SK-N-SH (cell line): ENCODE results near the gene ASIC2. TPM values are rescaled to one million over a fixed set of nuclear protein-coding genes. Genes with fewer than 3 reads are reported as not detected.

ENCODE experiments used
- CTCF ChIA-PET: fragments of 300-600, 350-600 bp; formaldehyde crosslinking; extraction: SDS; loops from one replicate; lab custom pipeline; 2021; lab: Yijun Ruan, JAX
- POLR2A ChIA-PET: fragments of 350-600 bp; sonication (Branson Sonifier 250); formaldehyde crosslinking; extraction: SDS; loops from one replicate; lab custom pipeline; 2020; ENCODE audit warnings: antibody characterized with exemption, inconsistent platforms; lab: Yijun Ruan, JAX
- DNase-seq: peaks from one replicate; pipeline ENCODE4 v3.0.0; 2012
- H2AFZ ChIP-seq: fragments of 200-600 bp; sonication (generic); 2 replicates; pipeline ENCODE4 v1.8.1; 2016; ENCODE audit warnings: antibody characterized with exemption, mild to moderate bottlenecking, low read depth
- H3F3A ChIP-seq: fragments of 200-600 bp; sonication (generic); replicated peaks from 2 replicates; pipeline ENCODE3; 2016; ENCODE audit warnings: antibody characterized with exemption, mild to moderate bottlenecking; ENCODE audit not compliant: insufficient read depth
- H3K27ac ChIP-seq, 2 experiments: fragments of 200-500 bp in 1 of 2; fragments of 200-600 bp in 1 of 2; sonication (Bioruptor generic) in 1 of 2; sonication (generic), shearing (Covaris generic) in 1 of 2; 2 replicates each; pipeline versions ENCODE4 v1.5.1 to v1.6.1; 2014 to 2016; ENCODE audit warnings: low read depth in 2 of 2, inconsistent platforms in 1 of 2, low read length in 1 of 2, mild to moderate bottlenecking in 1 of 2, mixed read lengths in 1 of 2
- H3K27me3 ChIP-seq: fragments of 200-600 bp; sonication (generic), shearing (Covaris generic); 2 replicates; pipeline ENCODE4 v1.6.1; 2016; ENCODE audit warnings: mixed run types; ENCODE audit not compliant: insufficient read depth
- H3K36me3 ChIP-seq, 2 experiments: fragments of 200-500 bp in 1 of 2; fragments of 200-600 bp in 1 of 2; sonication (Bioruptor generic) in 1 of 2; sonication (generic) in 1 of 2; replicated peaks in 1 of 2; 2 replicates each; pipeline versions ENCODE3 to v1.5.1; 2014 to 2016; ENCODE audit warnings: low read length in 1 of 2, mild to moderate bottlenecking in 1 of 2; ENCODE audit not compliant: insufficient read depth in 2 of 2, control insufficient read depth in 1 of 2
- H3K4me1 ChIP-seq, 2 experiments: fragments of 200-500 bp in 1 of 2; fragments of 200-600 bp in 1 of 2; sonication (Bioruptor generic) in 1 of 2; sonication (generic), shearing (Covaris generic) in 1 of 2; 2 replicates each; pipeline versions ENCODE4 v1.5.1 to v1.6.1; 2014 to 2016; ENCODE audit warnings: low read depth in 1 of 2, low read length in 1 of 2, mixed run types in 1 of 2; ENCODE audit not compliant: insufficient read depth in 2 of 2, control insufficient read depth in 1 of 2
- H3K4me2 ChIP-seq: fragments of 200-600 bp; sonication (generic), shearing (Covaris generic); 2 replicates; pipeline ENCODE4 v1.6.1; 2017; ENCODE audit warnings: mixed run types
- H3K4me3 ChIP-seq, 2 experiments: fragments of 200-500 bp in 1 of 2; fragments of 200-600 bp in 1 of 2; sonication (Bioruptor generic) in 1 of 2; sonication (generic), shearing (Covaris generic) in 1 of 2; 2 replicates each; pipeline versions ENCODE4 v1.5.1 to v1.8.1; 2014 to 2016; ENCODE audit warnings: low read depth in 2 of 2, inconsistent platforms in 1 of 2, low read length in 1 of 2, mild to moderate bottlenecking in 1 of 2, mixed read lengths in 1 of 2, moderate library complexity in 1 of 2
- H3K79me2 ChIP-seq: fragments of 200-600 bp; sonication (generic); 2 replicates; pipeline ENCODE4 v1.8.1; 2017; ENCODE audit warnings: mild to moderate bottlenecking; ENCODE audit not compliant: insufficient read depth
- H3K9ac ChIP-seq: fragments of 200-600 bp; sonication (generic); 2 replicates; pipeline ENCODE4 v1.6.1; 2017; ENCODE audit warnings: mixed run types
- H3K9me2 ChIP-seq: fragments of 200-600 bp; sonication (generic); 2 replicates; pipeline ENCODE4 v1.6.1; 2017; ENCODE audit warnings: mixed run types
- H3K9me3 ChIP-seq: fragments of 200-600 bp; sonication (generic); 2 replicates; pipeline ENCODE4 v1.6.1; 2017; ENCODE audit warnings: mixed run types, mild to moderate bottlenecking, moderate library complexity
- H4K20me1 ChIP-seq: fragments of 200-600 bp; sonication (generic); 2 replicates; pipeline ENCODE4 v1.6.1; 2017; ENCODE audit warnings: mild to moderate bottlenecking, mixed run types; ENCODE audit not compliant: insufficient read depth
- FOXM1 ChIP-seq: IDR thresholded peaks from 2 replicates; pipeline ENCODE4 v1.4.0; 2012; ENCODE audit warnings: low read depth, mild to moderate bottlenecking
- GABPA ChIP-seq: IDR thresholded peaks from 2 replicates; pipeline ENCODE4 v1.4.0; 2012; ENCODE audit warnings: low read depth, mild to moderate bottlenecking
- JUND ChIP-seq: IDR thresholded peaks from 2 replicates; pipeline ENCODE4 v1.4.0; 2012
- NFIC ChIP-seq: IDR thresholded peaks from 2 replicates; pipeline ENCODE4 v1.4.0; 2012; ENCODE audit warnings: borderline replicate concordance
- POLR2AphosphoS5 ChIP-seq: IDR thresholded peaks from 2 replicates; pipeline ENCODE4 v1.6.1; 2012; ENCODE audit warnings: low read depth, low read length
- RFX5 ChIP-seq: IDR thresholded peaks from 2 replicates; pipeline ENCODE4 v1.6.1; 2012; ENCODE audit warnings: mild to moderate bottlenecking, improper control_type of control experiment, low read length
- SIN3A ChIP-seq: IDR thresholded peaks from 2 replicates; pipeline ENCODE4 v1.6.1; 2012; ENCODE audit warnings: low read depth, mild to moderate bottlenecking, low read length, moderate library complexity, borderline replicate concordance
- TAF1 ChIP-seq: IDR thresholded peaks from 2 replicates; pipeline ENCODE4 v1.6.1; 2012; ENCODE audit warnings: low read depth, mild to moderate bottlenecking, low read length, moderate library complexity, borderline replicate concordance
- TCF12 ChIP-seq: IDR thresholded peaks from 2 replicates; pipeline ENCODE4 v1.4.0; 2012
- YY1 ChIP-seq: IDR thresholded peaks from 2 replicates; pipeline ENCODE4 v1.4.0; 2012; ENCODE audit warnings: low read depth, mild to moderate bottlenecking
- WGBS: methylation state at CpG from one replicate; pipeline ENCODE4 v1.1.6; 2017; ENCODE audit warnings: low lambda C conversion rate; 5-methylcytosine and 5-hydroxymethylcytosine counted together
- polyA plus RNA-seq, 3 experiments: library from polyadenylated mRNA; depleted of rRNA; stranded (reverse); fragments of >200 nt; gene quantifications; 2 replicates each; pipeline ENCODE4 v1.2.3, GENCODE V29; 2012
- TF ChIP-seq, protein P1 (sequence below): IDR thresholded peaks from 2 replicates; pipeline ENCODE4 v1.4.0; 2012; ENCODE audit warnings: low read depth, borderline replicate concordance
- TF ChIP-seq, protein P2 (sequence below): IDR thresholded peaks from 2 replicates; pipeline ENCODE4 v1.6.1; 2012; ENCODE audit warnings: mild to moderate bottlenecking, low read depth, low read length, moderate library complexity
- TF ChIP-seq, protein P3 (sequence below): fragments of 150-350 bp; IDR thresholded peaks from 2 replicates; pipeline ENCODE4 v1.6.1; 2016; ENCODE audit warnings: mild to moderate bottlenecking, low read depth, low read length
- TF ChIP-seq, protein P4 (sequence below): IDR thresholded peaks from 2 replicates; pipeline ENCODE4; 2012
- TF ChIP-seq, protein P5 (sequence below): fragments of 150-350 bp; IDR thresholded peaks from 2 replicates; pipeline ENCODE4 v1.6.1; 2017; ENCODE audit warnings: antibody characterized with exemption, low read length, low read depth, borderline replicate concordance

The ASIC2 gene
- polyA plus RNA-seq, 1 of the 3 experiments (the other 2 are of a cell fraction) = 0.08 TPM

DNA sequence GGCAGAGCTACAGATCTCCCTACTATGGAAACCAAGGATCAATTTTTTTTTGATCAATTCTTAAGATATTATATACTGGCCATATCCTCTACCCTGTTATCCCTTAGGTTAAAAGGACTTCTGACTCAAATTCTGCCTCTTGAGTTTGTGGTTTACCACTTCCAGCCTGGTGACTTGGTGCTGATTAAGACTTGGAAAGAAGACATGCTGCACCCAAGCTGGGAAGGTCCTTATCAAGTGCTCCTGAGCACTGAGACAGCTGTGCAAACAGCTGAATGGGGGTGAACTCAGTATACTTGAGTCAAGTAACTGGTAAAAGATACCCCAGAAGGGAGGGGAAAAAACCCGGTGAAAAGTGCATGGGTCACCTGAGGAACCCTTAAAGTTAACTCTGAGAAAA, 321.9 kb downstream of the ASIC2 start:
- Histone ChIP-seq H4K20me1 (no peaks in the 10 kb centered on the region), H3K9ac (no peak overlapping the region), H3K9me3 (no peaks in the 10 kb centered on the region), H3K36me3 (no peaks in the 10 kb centered on the region), H2AFZ (no peak overlapping the region), H3K4me2 (no peak overlapping the region), H3K27ac (no peak overlapping the region), H3K4me1 (no peaks in the 10 kb centered on the region), H3K9me2 (no peaks in the 10 kb centered on the region), H3F3A (no peaks in the 10 kb centered on the region), H3K4me3 (no peak overlapping the region), H3K27me3 (no peaks in the 10 kb centered on the region), H3K79me2 (no peaks in the 10 kb centered on the region)
- TF ChIP-seq, protein P1, sequence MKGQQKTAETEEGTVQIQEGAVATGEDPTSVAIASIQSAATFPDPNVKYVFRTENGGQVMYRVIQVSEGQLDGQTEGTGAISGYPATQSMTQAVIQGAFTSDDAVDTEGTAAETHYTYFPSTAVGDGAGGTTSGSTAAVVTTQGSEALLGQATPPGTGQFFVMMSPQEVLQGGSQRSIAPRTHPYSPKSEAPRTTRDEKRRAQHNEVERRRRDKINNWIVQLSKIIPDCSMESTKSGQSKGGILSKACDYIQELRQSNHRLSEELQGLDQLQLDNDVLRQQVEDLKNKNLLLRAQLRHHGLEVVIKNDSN = no peak
- TF ChIP-seq TAF1 (no peak), FOXM1 (no peak), SIN3A (no peak), GABPA (no peak), JUND (no peak), NFIC (no peak), TCF12 (no peak), RFX5 (no peak), YY1 (no peak), POLR2AphosphoS5 (no peak)
- TF ChIP-seq, protein P2, sequence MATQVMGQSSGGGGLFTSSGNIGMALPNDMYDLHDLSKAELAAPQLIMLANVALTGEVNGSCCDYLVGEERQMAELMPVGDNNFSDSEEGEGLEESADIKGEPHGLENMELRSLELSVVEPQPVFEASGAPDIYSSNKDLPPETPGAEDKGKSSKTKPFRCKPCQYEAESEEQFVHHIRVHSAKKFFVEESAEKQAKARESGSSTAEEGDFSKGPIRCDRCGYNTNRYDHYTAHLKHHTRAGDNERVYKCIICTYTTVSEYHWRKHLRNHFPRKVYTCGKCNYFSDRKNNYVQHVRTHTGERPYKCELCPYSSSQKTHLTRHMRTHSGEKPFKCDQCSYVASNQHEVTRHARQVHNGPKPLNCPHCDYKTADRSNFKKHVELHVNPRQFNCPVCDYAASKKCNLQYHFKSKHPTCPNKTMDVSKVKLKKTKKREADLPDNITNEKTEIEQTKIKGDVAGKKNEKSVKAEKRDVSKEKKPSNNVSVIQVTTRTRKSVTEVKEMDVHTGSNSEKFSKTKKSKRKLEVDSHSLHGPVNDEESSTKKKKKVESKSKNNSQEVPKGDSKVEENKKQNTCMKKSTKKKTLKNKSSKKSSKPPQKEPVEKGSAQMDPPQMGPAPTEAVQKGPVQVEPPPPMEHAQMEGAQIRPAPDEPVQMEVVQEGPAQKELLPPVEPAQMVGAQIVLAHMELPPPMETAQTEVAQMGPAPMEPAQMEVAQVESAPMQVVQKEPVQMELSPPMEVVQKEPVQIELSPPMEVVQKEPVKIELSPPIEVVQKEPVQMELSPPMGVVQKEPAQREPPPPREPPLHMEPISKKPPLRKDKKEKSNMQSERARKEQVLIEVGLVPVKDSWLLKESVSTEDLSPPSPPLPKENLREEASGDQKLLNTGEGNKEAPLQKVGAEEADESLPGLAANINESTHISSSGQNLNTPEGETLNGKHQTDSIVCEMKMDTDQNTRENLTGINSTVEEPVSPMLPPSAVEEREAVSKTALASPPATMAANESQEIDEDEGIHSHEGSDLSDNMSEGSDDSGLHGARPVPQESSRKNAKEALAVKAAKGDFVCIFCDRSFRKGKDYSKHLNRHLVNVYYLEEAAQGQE = no peak
- TF ChIP-seq, protein P3, sequence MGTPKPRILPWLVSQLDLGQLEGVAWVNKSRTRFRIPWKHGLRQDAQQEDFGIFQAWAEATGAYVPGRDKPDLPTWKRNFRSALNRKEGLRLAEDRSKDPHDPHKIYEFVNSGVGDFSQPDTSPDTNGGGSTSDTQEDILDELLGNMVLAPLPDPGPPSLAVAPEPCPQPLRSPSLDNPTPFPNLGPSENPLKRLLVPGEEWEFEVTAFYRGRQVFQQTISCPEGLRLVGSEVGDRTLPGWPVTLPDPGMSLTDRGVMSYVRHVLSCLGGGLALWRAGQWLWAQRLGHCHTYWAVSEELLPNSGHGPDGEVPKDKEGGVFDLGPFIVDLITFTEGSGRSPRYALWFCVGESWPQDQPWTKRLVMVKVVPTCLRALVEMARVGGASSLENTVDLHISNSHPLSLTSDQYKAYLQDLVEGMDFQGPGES = no peak
- TF ChIP-seq, protein P4, sequence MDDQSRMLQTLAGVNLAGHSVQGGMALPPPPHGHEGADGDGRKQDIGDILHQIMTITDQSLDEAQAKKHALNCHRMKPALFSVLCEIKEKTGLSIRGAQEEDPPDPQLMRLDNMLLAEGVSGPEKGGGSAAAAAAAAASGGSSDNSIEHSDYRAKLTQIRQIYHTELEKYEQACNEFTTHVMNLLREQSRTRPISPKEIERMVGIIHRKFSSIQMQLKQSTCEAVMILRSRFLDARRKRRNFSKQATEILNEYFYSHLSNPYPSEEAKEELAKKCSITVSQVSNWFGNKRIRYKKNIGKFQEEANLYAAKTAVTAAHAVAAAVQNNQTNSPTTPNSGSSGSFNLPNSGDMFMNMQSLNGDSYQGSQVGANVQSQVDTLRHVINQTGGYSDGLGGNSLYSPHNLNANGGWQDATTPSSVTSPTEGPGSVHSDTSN = no peak
- TF ChIP-seq, protein P5, sequence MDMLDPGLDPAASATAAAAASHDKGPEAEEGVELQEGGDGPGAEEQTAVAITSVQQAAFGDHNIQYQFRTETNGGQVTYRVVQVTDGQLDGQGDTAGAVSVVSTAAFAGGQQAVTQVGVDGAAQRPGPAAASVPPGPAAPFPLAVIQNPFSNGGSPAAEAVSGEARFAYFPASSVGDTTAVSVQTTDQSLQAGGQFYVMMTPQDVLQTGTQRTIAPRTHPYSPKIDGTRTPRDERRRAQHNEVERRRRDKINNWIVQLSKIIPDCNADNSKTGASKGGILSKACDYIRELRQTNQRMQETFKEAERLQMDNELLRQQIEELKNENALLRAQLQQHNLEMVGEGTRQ = no peak
- 33% methylated on average over 1 of the region's 1 CpG for WGBS
- CTCF ChIA-PET = interaction anchor here (0.6 to 2.1 kb wide), 3 partner anchors 27 to 365 kb away, joined by 3 to 8 read pairs (median 3); no protein-coding TSS in a partner anchor
- DNase-seq = no peak
- POLR2A ChIA-PET = no interaction called here
